ENCODE results near the gene APOA4. TPM values are rescaled to one million over a fixed set of nuclear protein-coding genes. Genes with fewer than 3 reads are reported as not detected.
"Not testable (repeated sequence)": the region's sequence is repeated elsewhere in the genome, so short reads cannot be mapped to it uniquely, and the experiment has no call there.

The APOA4 gene
- polyA plus RNA-seq, 3 donors: not detected

DNA sequence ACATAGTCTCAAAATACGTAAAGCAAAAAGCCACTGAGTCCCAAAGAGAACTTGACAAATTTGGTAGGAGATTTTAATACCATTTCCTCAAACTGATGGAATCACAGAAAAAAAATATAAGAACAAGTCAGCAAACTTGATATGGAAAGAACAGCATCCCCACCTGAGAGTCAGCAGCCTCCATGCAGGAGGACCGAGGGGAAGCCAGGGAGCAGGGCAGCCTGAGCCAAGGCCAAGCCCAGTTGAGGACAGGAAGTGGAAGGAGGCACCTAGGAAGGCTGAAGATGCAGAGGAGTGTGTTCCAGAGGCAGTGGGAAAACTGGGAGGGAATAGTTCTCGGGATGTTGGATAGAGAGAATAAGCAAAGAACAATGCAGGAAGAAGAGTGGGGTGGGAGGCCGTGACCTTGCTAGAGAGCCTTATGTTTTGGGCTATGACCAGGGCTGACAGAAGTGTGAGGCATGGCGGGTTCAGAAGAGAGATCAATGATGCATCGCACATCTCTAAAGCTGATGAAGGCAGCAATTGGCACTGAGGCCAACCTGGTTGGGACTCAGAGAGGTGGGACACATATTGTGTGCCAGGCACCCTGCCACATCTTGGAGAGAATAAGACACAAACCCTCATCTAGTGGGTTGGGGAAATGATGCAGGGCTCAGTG, 15.4 kb downstream of the APOA4 start:
- no peak overlapping the region for H3K27ac Mint-ChIP-seq
- TF ChIP-seq, protein P1, sequence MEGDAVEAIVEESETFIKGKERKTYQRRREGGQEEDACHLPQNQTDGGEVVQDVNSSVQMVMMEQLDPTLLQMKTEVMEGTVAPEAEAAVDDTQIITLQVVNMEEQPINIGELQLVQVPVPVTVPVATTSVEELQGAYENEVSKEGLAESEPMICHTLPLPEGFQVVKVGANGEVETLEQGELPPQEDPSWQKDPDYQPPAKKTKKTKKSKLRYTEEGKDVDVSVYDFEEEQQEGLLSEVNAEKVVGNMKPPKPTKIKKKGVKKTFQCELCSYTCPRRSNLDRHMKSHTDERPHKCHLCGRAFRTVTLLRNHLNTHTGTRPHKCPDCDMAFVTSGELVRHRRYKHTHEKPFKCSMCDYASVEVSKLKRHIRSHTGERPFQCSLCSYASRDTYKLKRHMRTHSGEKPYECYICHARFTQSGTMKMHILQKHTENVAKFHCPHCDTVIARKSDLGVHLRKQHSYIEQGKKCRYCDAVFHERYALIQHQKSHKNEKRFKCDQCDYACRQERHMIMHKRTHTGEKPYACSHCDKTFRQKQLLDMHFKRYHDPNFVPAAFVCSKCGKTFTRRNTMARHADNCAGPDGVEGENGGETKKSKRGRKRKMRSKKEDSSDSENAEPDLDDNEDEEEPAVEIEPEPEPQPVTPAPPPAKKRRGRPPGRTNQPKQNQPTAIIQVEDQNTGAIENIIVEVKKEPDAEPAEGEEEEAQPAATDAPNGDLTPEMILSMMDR (IDR thresholded peaks at IDR 0.05): no peak
- H2AFZ ChIP-seq (ENCODE audit: insufficient read depth, low read depth, low read length, poor library complexity, severe bottlenecking): no peak overlapping the region
- no peaks in the 10 kb centered on the region for H4K20me1 ChIP-seq (ENCODE audit: insufficient read depth, low read length)
- intact Hi-C loops (cut with micrococcal nuclease): no loop called here
- no peaks in the 10 kb centered on the region for H3K79me2 ChIP-seq (ENCODE audit: insufficient read depth, low read length)
- H3K9ac ChIP-seq (ENCODE audit: insufficient read depth, low read length, poor library complexity, severe bottlenecking): no peak overlapping the region
- WGBS (ENCODE audit: insufficient coverage): 93% methylated on average over 3 of the region's 6 CpGs
- H3K9me3 ChIP-seq (replicated peaks in 1 of 2; ENCODE audit: control insufficient read depth in 1 of 2, insufficient read depth in 1 of 2, low read length in 2 of 2): no peaks in the 10 kb centered on the region
- H3K4me1 ChIP-seq (ENCODE audit: control insufficient read depth in 1 of 2, insufficient read depth in 2 of 2, low read length in 2 of 2): no peaks in the 10 kb centered on the region
- H3K36me3 Mint-ChIP-seq: no peaks in the 10 kb centered on the region
- no peaks in the 10 kb centered on the region for H3K4me1 Mint-ChIP-seq
- peaks cover 3 to 8% (median 4%) of the 10 kb centered on the region in 3 donors for H3K27me3 Mint-ChIP-seq (ENCODE audit: low read depth in 3 of 3)
- H3K9me3 Mint-ChIP-seq: peaks cover 0 to 2% (median 0%) of the 10 kb centered on the region in 7 donors
- no peak for DNase-seq
- H3K27ac ChIP-seq (ENCODE audit: low read depth in 1 of 2, low read length in 2 of 2): no peak overlapping the region
- H3K4me2 ChIP-seq (replicated peaks; ENCODE audit: extremely low read depth, low read length, poor library complexity, severe bottlenecking): no peak overlapping the region
- no peak overlapping the region for H3K4me3 Mint-ChIP-seq
- no peaks in the 10 kb centered on the region for H3K27me3 ChIP-seq (ENCODE audit: control insufficient read depth in 2 of 2, insufficient read depth in 2 of 2, low read length in 2 of 2)
- no peak overlapping the region for H3K4me3 ChIP-seq (replicated peaks in 1 of 3; ENCODE audit: low read depth in 2 of 3, low read length in 3 of 3)
- H3K36me3 ChIP-seq (replicated peaks in 1 of 2; ENCODE audit: control insufficient read depth in 1 of 2, insufficient read depth in 2 of 2, low read length in 2 of 2): no peaks in the 10 kb centered on the region

DNA sequence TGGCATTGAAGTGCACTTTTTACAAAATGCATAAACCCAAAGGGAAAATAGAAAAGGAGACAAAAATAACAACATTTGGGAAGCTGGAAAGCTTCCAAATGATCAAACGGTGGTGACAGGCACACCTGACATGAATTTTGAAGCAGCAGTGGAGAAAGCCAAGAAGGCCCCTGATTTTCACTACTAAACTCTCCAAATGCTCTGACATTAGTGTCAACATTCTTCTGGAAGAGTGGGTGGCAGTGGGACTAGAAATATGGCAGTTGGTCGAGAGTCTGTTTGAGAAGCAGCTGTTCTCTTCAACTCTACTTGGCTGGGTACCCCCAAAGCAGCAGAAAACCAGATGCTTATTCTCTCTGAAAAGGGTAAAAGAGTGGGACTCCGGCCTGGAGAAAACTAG, 19.1 kb downstream of the APOA4 start:
- Histone ChIP-seq H3K9me3 (replicated peaks in 1 of 2; ENCODE audit: control insufficient read depth in 1 of 2, insufficient read depth in 1 of 2, low read length in 2 of 2) (no peaks in the 10 kb centered on the region), H3K36me3 (replicated peaks in 1 of 2; ENCODE audit: control insufficient read depth in 1 of 2, insufficient read depth in 2 of 2, low read length in 2 of 2) (no peaks in the 10 kb centered on the region), H3K27me3 (ENCODE audit: control insufficient read depth in 2 of 2, insufficient read depth in 2 of 2, low read length in 2 of 2) (no peaks in the 10 kb centered on the region), H3K4me2 (replicated peaks; ENCODE audit: extremely low read depth, low read length, poor library complexity, severe bottlenecking) (no peak overlapping the region), H3K4me3 (replicated peaks in 1 of 3; ENCODE audit: low read depth in 2 of 3, low read length in 3 of 3) (no peak overlapping the region), H3K9ac (ENCODE audit: insufficient read depth, low read length, poor library complexity, severe bottlenecking) (no peak overlapping the region), H4K20me1 (ENCODE audit: insufficient read depth, low read length) (no peaks in the 10 kb centered on the region), H3K4me1 (ENCODE audit: control insufficient read depth in 1 of 2, insufficient read depth in 2 of 2, low read length in 2 of 2) (no peaks in the 10 kb centered on the region), H3K79me2 (ENCODE audit: insufficient read depth, low read length) (no peaks in the 10 kb centered on the region), H3K27ac (ENCODE audit: low read depth in 1 of 2, low read length in 2 of 2) (no peak overlapping the region), H2AFZ (ENCODE audit: insufficient read depth, low read depth, low read length, poor library complexity, severe bottlenecking) (no peak overlapping the region)
- Mint-ChIP-seq H3K4me3 (no peak overlapping the region), H3K27me3 (ENCODE audit: low read depth in 3 of 3) (peaks cover 2 to 7% (median 3%) of the 10 kb centered on the region in 3 donors), H3K4me1 (no peaks in the 10 kb centered on the region), H3K27ac (no peak overlapping the region), H3K9me3 (peaks cover 0 to 2% (median 0%) of the 10 kb centered on the region in 7 donors), H3K36me3 (no peaks in the 10 kb centered on the region)
- no peak for DNase-seq
- intact Hi-C loops (cut with micrococcal nuclease): no loop called here
- TF ChIP-seq, protein P1 (IDR thresholded peaks at IDR 0.05): no peak
- WGBS (ENCODE audit: insufficient coverage): 67% methylated on average over 1 of the region's 3 CpGs

DNA sequence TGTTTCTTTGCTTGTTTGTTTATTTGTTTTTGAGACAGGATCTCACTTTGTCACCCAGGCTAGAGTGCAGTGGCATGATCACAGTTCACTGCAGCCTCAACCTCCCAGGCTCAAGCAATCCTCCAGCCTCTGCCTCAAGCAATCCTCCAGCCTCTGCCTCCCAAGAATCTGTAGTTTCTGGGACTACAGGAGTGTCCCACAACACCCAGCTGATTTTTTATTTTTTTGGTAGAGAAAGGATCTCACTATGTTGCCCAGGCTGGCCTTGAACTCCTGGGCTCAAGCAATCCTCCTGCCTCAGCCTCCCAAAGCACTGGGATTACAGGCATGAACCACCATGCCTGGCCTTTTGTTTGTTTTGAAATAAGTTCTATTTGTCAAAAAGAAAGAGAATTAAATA, 21.4 kb downstream of the APOA4 start:
- H3K27me3 ChIP-seq (ENCODE audit: control insufficient read depth in 2 of 2, insufficient read depth in 2 of 2, low read length in 2 of 2); H3K79me2 ChIP-seq (ENCODE audit: insufficient read depth, low read length); intact Hi-C loops (cut with micrococcal nuclease); H3K9me3 ChIP-seq (replicated peaks in 1 of 2; ENCODE audit: control insufficient read depth in 1 of 2, insufficient read depth in 1 of 2, low read length in 2 of 2); DNase-seq; H3K36me3 Mint-ChIP-seq; H3K4me1 Mint-ChIP-seq; H3K4me1 ChIP-seq (ENCODE audit: control insufficient read depth in 1 of 2, insufficient read depth in 2 of 2, low read length in 2 of 2); H3K4me3 ChIP-seq (replicated peaks in 1 of 3; ENCODE audit: low read depth in 2 of 3, low read length in 3 of 3); H3K36me3 ChIP-seq (replicated peaks in 1 of 2; ENCODE audit: control insufficient read depth in 1 of 2, insufficient read depth in 2 of 2, low read length in 2 of 2); H3K4me2 ChIP-seq (replicated peaks; ENCODE audit: extremely low read depth, low read length, poor library complexity, severe bottlenecking); H3K9ac ChIP-seq (ENCODE audit: insufficient read depth, low read length, poor library complexity, severe bottlenecking); H3K27ac ChIP-seq (ENCODE audit: low read depth in 1 of 2, low read length in 2 of 2); H3K27ac Mint-ChIP-seq; H3K4me3 Mint-ChIP-seq; H2AFZ ChIP-seq (ENCODE audit: insufficient read depth, low read depth, low read length, poor library complexity, severe bottlenecking); H3K27me3 Mint-ChIP-seq (ENCODE audit: low read depth in 3 of 3); H3K9me3 Mint-ChIP-seq; H4K20me1 ChIP-seq (ENCODE audit: insufficient read depth, low read length): not testable (repeated sequence)

Data from CD14-positive monocyte (primary cell).